GM19043 (cell line): ENCODE measurements around the gene PPP2R2D.
A peak's percentile ranks its signal among the peaks of the same experiment; 100 is the strongest.
"Not testable (repeated sequence)": the region's sequence is repeated elsewhere in the genome, so short reads cannot be mapped to it uniquely, and the experiment has no call there.

Source experiments
- ATAC-seq: cut with Tn5 transposase; IDR thresholded peaks from one replicate; pipeline ENCODE4 v1.9.1; 2021; ENCODE audit warnings: low read depth; ENCODE audit not compliant: unreplicated experiment

PPP2R2D gene

GRCh38 chr10:131865223-131865917 lies 35.4 kb upstream of the PPP2R2D start:
- no peak for ATAC-seq

- ATAC-seq, result no peak
Measured at GRCh38 chr10:131866673-131867072, 34.1 kb upstream of the PPP2R2D start.

- ATAC-seq, result no peak
Measured at GRCh38 chr10:131868436-131868835, 32.4 kb upstream of the PPP2R2D start.

GRCh38 chr10:131869344-131869743 lies 31.5 kb upstream of the PPP2R2D start:
- no peak for ATAC-seq

GRCh38 chr10:131870411-131870810 lies 30.4 kb upstream of the PPP2R2D start:
- ATAC-seq, result no peak

- ATAC-seq, result no peak
Measured at GRCh38 chr10:131870831-131871672, 29.8 kb upstream of the PPP2R2D start.

GRCh38 chr10:131871673-131872005 lies 29.2 kb upstream of the PPP2R2D start:
- ATAC-seq, result no peak

GRCh38 chr10:131872011-131872826 lies 28.6 kb upstream of the PPP2R2D start:
- no peak for ATAC-seq

GRCh38 chr10:131872827-131873375 lies 27.9 kb upstream of the PPP2R2D start:
- no peak for ATAC-seq

GRCh38 chr10:131874991-131875451 lies 25.8 kb upstream of the PPP2R2D start:
- peak; percentile 80 for ATAC-seq

GRCh38 chr10:131875501-131875900 lies 25.3 kb upstream of the PPP2R2D start:
- ATAC-seq, result no peak

GRCh38 chr10:131876017-131876416 lies 24.8 kb upstream of the PPP2R2D start:
- no peak for ATAC-seq

- ATAC-seq, result no peak
Measured at GRCh38 chr10:131876508-131876907, 24.3 kb upstream of the PPP2R2D start.

GRCh38 chr10:131880016-131880590 lies 20.7 kb upstream of the PPP2R2D start:
- ATAC-seq, result no peak

- no peak for ATAC-seq
Measured at GRCh38 chr10:131881104-131881880, 19.5 kb upstream of the PPP2R2D start.

GRCh38 chr10:131882151-131882550 lies 18.7 kb upstream of the PPP2R2D start:
- ATAC-seq, result no peak

GRCh38 chr10:131882590-131883451 lies 18.0 kb upstream of the PPP2R2D start:
- ATAC-seq, result no peak

GRCh38 chr10:131883621-131884393 lies 17.0 kb upstream of the PPP2R2D start:
- ATAC-seq, result not testable (repeated sequence)
